Tibial nerve (tissue), 4 donors: ENCODE measurements around the gene CELSR1. TPM values are rescaled to one million over a fixed set of nuclear protein-coding genes. Genes with fewer than 3 reads are reported as not detected.

Experiments
- DNase-seq, 2 donors: peaks; one replicate each; pipeline ENCODE4 v3.0.0-alpha.2; 2019; ENCODE audit warnings: low spot score in 2 of 2
- H3K27ac ChIP-seq, 4 donors: fragments of 200-600 bp; sonication (generic) in 3 of 4; one replicate each; pipeline ENCODE4 v1.5.1; 2017 to 2019; ENCODE audit warnings: mild to moderate bottlenecking in 1 of 4
- H3K27me3 ChIP-seq, 2 donors: fragments of 200-600 bp; sonication (generic) in 1 of 2; one replicate each; pipeline versions ENCODE4 v1.5.1 to v1.6.0; 2017 to 2019
- H3K36me3 ChIP-seq, 3 donors: fragments of 200-600 bp; sonication (generic); one replicate each; pipeline ENCODE4 v1.5.1; 2018 to 2019
- H3K4me1 ChIP-seq, 4 donors: fragments of 200-600 bp; sonication (generic) in 3 of 4; one replicate each; pipeline ENCODE4 v1.5.1; 2017 to 2019
- H3K4me3 ChIP-seq, 4 donors: fragments of 200-600 bp; sonication (generic) in 3 of 4; one replicate each; pipeline ENCODE4 v1.5.1; 2017 to 2019; ENCODE audit warnings: mild to moderate bottlenecking in 1 of 4, moderate library complexity in 1 of 4
- H3K9me3 ChIP-seq, 4 donors: fragments of 200-600 bp; sonication (generic) in 3 of 4; one replicate each; pipeline ENCODE4 v1.5.1; 2017 to 2019
- CTCF ChIP-seq, 5 experiments: fragments of 200-600 bp in 3 of 5; fragments of 450-650 bp in 2 of 5; sonication (generic) in 3 of 5; IDR thresholded peaks; one replicate each; pipeline ENCODE4 v1.5.1; 2016 to 2019; ENCODE audit warnings: antibody characterized with exemption in 5 of 5, mild to moderate bottlenecking in 3 of 5, moderate library complexity in 2 of 5
- EP300 ChIP-seq, 2 donors: sonication (generic); formaldehyde crosslinking; IDR thresholded peaks; one replicate each; pipeline ENCODE4 v1.6.1; 2017; ENCODE audit warnings: antibody characterized with exemption in 2 of 2, mild to moderate bottlenecking in 1 of 2
- POLR2A ChIP-seq, 2 donors: fragments of 450-650 bp; IDR thresholded peaks; one replicate each; pipeline ENCODE4 v1.6.1; 2017; ENCODE audit warnings: antibody characterized with exemption in 2 of 2, mild to moderate bottlenecking in 2 of 2, moderate library complexity in 2 of 2
- WGBS, 2 donors: methylation state at CpG; one replicate each; pipeline ENCODE4 v1.1.5; 2018; 5-methylcytosine and 5-hydroxymethylcytosine counted together
- total RNA-seq, 4 donors: library from RNA; depleted of rRNA; stranded (reverse); fragments of >200 nt; gene quantifications; one replicate each; pipeline ENCODE4 v1.1.0, GENCODE V29; 2016

The CELSR1 gene
- total RNA-seq, 4 donors from 2014 or later: 1.0 to 5.9 (median 2.6) TPM

GRCh38 chr22:46379066-46379930 is 158.1 kb downstream of the CELSR1 start:
- TF ChIP-seq CTCF (IDR thresholded peaks at IDR 0.05) (no peak), POLR2A (IDR thresholded peaks at IDR 0.05) (no peak), EP300 (IDR thresholded peaks at IDR 0.05) (no peak)
- Histone ChIP-seq H3K9me3 (peaks cover 0 to 26% (median 0%) of the 10 kb centered on the region in 4 donors), H3K27ac (no peak overlapping the region), H3K36me3 (no peaks in the 10 kb centered on the region), H3K4me1 (peaks cover 0 to 8% (median 0%) of the 10 kb centered on the region in 4 donors), H3K27me3 (no peaks in the 10 kb centered on the region), H3K4me3 (no peak overlapping the region)
- DNase-seq: no peak
- WGBS, 2 donors: 66 to 72% methylated on average over 29 of the region's 29 CpGs

- no peak for DNase-seq
- no peak overlapping the region for H3K4me3 ChIP-seq
- TF ChIP-seq EP300 (IDR thresholded peaks at IDR 0.05) (no peak), CTCF (IDR thresholded peaks at IDR 0.05) (no peak), POLR2A (IDR thresholded peaks at IDR 0.05) (no peak)
- H3K27ac ChIP-seq: peak overlapping the region in 2 of 4 donors; percentile 60 to 72
- H3K9me3 ChIP-seq: peaks cover 0 to 26% (median 0%) of the 10 kb centered on the region in 4 donors
- H3K27me3 ChIP-seq: no peaks in the 10 kb centered on the region
- H3K36me3 ChIP-seq: no peaks in the 10 kb centered on the region
- H3K4me1 ChIP-seq: peaks cover 0 to 8% (median 0%) of the 10 kb centered on the region in 4 donors
- 72 to 75% methylated on average over 7 to 21 of the region's 22 CpGs for WGBS, 2 donors
These were observed 158.9 kb downstream of the CELSR1 start for GRCh38 chr22:46378426-46379065.

GRCh38 chr22:46377525-46378425 is 159.6 kb downstream of the CELSR1 start:
- WGBS, 2 donors: 38 to 54% methylated on average over 23 to 27 of the region's 27 CpGs
- TF ChIP-seq POLR2A (IDR thresholded peaks at IDR 0.05) (no peak), EP300 (IDR thresholded peaks at IDR 0.05) (no peak), CTCF (IDR thresholded peaks at IDR 0.05) (no peak)

GRCh38 chr22:46376908-46377524 is 160.4 kb downstream of the CELSR1 start:
- peak in 1 of 2 donors; percentile 48 for TF ChIP-seq EP300 (IDR thresholded peaks at IDR 0.05)
- no peak for TF ChIP-seq CTCF (IDR thresholded peaks at IDR 0.05)
- 74 to 79% methylated on average over 19 of the region's 19 CpGs for WGBS, 2 donors
- H3K4me3 ChIP-seq: no peak overlapping the region
- peaks cover 0 to 8% (median 0%) of the 10 kb centered on the region in 4 donors for H3K4me1 ChIP-seq
- H3K27me3 ChIP-seq: peaks cover 0 to 5% of the 10 kb centered on the region in 2 donors
- H3K9me3 ChIP-seq: peaks cover 0 to 26% (median 0%) of the 10 kb centered on the region in 4 donors
- no peak for DNase-seq
- H3K27ac ChIP-seq: peak overlapping the region; percentile 10 to 72 (median 37)
- no peaks in the 10 kb centered on the region for H3K36me3 ChIP-seq

More at GRCh38 chr22:46377525-46378425, 159.6 kb downstream of the CELSR1 start:
- Histone ChIP-seq H3K4me3 (no peak overlapping the region), H3K36me3 (no peaks in the 10 kb centered on the region), H3K9me3 (peaks cover 0 to 26% (median 0%) of the 10 kb centered on the region in 4 donors), H3K27ac (peak overlapping the region in 3 of 4 donors; percentile 14 to 72 (median 60)), H3K27me3 (peaks cover 0 to 2% of the 10 kb centered on the region in 2 donors), H3K4me1 (peaks cover 0 to 8% (median 0%) of the 10 kb centered on the region in 4 donors)
- no peak for DNase-seq
